CD4-positive, CD25-positive, alpha-beta regulatory T cell (primary cell): Measurements from ENCODE around the gene MID1. TPM values are rescaled to one million over a fixed set of nuclear protein-coding genes. Genes with fewer than 3 reads are reported as not detected.

ENCODE experiments used
- ATAC-seq, 2 donors: fragments of 150-1000 bp; cut with Tn5 transposase; one replicate each; pipeline ENCODE4 v1.10.0; 2021; ENCODE audit warnings: low read depth in 2 of 2, moderate number of reproducible peaks in 2 of 2, moderate library complexity in 1 of 2
- DNase-seq, 3 donors: peaks; one replicate each; pipeline versions ENCODE4 v3.0.0 to v3.0.0-alpha.2; 2012 to 2022; ENCODE audit warnings: mixed read lengths in 1 of 3
- H3K27ac ChIP-seq: one replicate; pipeline ENCODE4 v1.7.0; 2013; ENCODE audit warnings: mild to moderate bottlenecking, low read length; ENCODE audit not compliant: insufficient read depth, poor library complexity, severe bottlenecking
- H3K27me3 ChIP-seq: one replicate; pipeline ENCODE4 v1.7.0; 2013; ENCODE audit warnings: low read length; ENCODE audit not compliant: control insufficient read depth, insufficient read depth
- H3K36me3 ChIP-seq: one replicate; pipeline ENCODE4 v1.7.0; 2013; ENCODE audit warnings: mild to moderate bottlenecking, low read length, moderate library complexity; ENCODE audit not compliant: control insufficient read depth, insufficient read depth
- H3K4me1 ChIP-seq: 2 replicates; pipeline ENCODE4 v1.7.0; 2013; ENCODE audit warnings: mild to moderate bottlenecking, low read length; ENCODE audit not compliant: insufficient read depth, control insufficient read depth, poor library complexity, severe bottlenecking
- H3K4me3 ChIP-seq: one replicate; pipeline ENCODE4 v1.7.0; 2013; ENCODE audit warnings: low read depth, mild to moderate bottlenecking, low read length, moderate library complexity
- H3K9me3 ChIP-seq, 2 experiments: 1 replicate in 1 of 2; 2 replicates in 1 of 2; pipeline ENCODE4 v1.7.0; 2013; ENCODE audit warnings: low read length in 2 of 2, mild to moderate bottlenecking in 1 of 2, moderate library complexity in 1 of 2; ENCODE audit not compliant: control insufficient read depth in 2 of 2
- H3K27ac Mint-ChIP-seq, 3 donors: one replicate each; pipeline ENCODE4 v1.8.0; 2020 to 2022; ENCODE audit warnings: mild to moderate bottlenecking in 3 of 3, mixed read lengths in 3 of 3, moderate library complexity in 2 of 3
- H3K27me3 Mint-ChIP-seq: one replicate; pipeline ENCODE4 v1.8.0; 2022; ENCODE audit warnings: mild to moderate bottlenecking, mixed read lengths
- H3K36me3 Mint-ChIP-seq: one replicate; pipeline ENCODE4 v1.8.0; 2020; ENCODE audit warnings: mixed read lengths
- H3K4me1 Mint-ChIP-seq, 4 donors: one replicate each; pipeline ENCODE4 v1.8.0; 2020 to 2022; ENCODE audit warnings: mixed read lengths in 4 of 4, mild to moderate bottlenecking in 1 of 4
- H3K4me3 Mint-ChIP-seq, 4 donors: one replicate each; pipeline ENCODE4 v1.8.0; 2020 to 2022; ENCODE audit warnings: mild to moderate bottlenecking in 4 of 4, mixed read lengths in 4 of 4, moderate library complexity in 3 of 4
- H3K9me3 Mint-ChIP-seq, 7 donors: one replicate each; pipeline ENCODE4 v1.8.0; 2020 to 2022; ENCODE audit warnings: mixed read lengths in 7 of 7, mild to moderate bottlenecking in 3 of 7, moderate library complexity in 2 of 7
- polyA plus RNA-seq, 4 donors: library from polyadenylated mRNA; unstranded; fragments of 300-500 nt; fragmentation: Illumina TruSeq; gene quantifications; one replicate each; pipeline ENCODE4 v1.2.3, GENCODE V29; 2021
- total RNA-seq: library from RNA; stranded (reverse); gene quantifications from one replicate; pipeline ENCODE4 v1.2.3, GENCODE V29; 2022

MID1 gene
- total and polyA plus RNA-seq, 5 donors from 2014 or later: not detected

DNA sequence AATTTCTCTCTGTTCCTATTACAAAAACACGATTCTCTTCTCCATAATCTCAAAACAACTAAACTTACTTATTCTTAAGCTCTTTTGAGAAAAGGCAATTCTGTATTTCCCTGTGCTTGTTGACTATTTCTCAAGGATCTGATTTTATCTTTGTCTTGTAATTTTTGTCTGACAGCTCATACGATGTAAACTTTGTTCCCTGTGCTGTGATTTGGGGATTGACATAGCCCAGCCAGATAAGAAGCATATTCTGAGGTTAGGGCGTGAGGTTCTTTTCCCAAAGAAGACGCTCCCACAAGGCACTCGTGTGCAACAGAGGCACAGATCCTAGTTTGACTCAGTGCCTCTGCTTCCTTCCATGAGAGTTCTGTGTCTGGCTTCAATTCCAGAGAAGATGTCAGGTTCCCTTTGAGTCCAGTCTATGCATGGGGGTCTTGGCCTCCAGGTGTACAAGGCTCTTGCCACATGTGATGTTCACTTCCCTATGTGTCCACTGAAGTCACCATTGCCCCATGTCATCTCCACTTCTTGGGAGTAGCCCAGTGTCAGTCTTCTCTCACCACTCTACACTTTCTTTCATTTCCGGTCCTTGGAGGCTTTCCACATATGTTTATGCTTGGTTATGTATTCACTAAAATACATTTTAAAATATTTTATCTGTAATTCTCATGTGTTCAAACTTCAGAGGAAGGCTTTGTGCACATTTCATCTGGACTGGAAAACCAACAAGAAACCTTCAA, 94.8 kb downstream of the MID1 start:
- H3K27ac Mint-ChIP-seq: no peak overlapping the region
- no peaks in the 10 kb centered on the region for H3K36me3 Mint-ChIP-seq
- no peak overlapping the region for H3K4me3 ChIP-seq
- H3K9me3 ChIP-seq: no peaks in the 10 kb centered on the region
- ATAC-seq (no peak), DNase-seq (no peak)
- H3K4me1 ChIP-seq: no peaks in the 10 kb centered on the region
- H3K27me3 ChIP-seq: no peaks in the 10 kb centered on the region
- no peak overlapping the region for H3K27ac ChIP-seq
- H3K4me1 Mint-ChIP-seq: no peaks in the 10 kb centered on the region
- H3K9me3 Mint-ChIP-seq: peaks cover 0 to 1% (median 0%) of the 10 kb centered on the region in 7 donors
- no peaks in the 10 kb centered on the region for H3K27me3 Mint-ChIP-seq
- H3K36me3 ChIP-seq: no peaks in the 10 kb centered on the region
- peak overlapping the region in 1 of 4 donors; percentile 81 for H3K4me3 Mint-ChIP-seq

GRCh38 chrX:10524578-10524977, 95.8 kb downstream of the MID1 start:
- no peak overlapping the region for H3K27ac ChIP-seq
- H3K36me3 ChIP-seq: no peaks in the 10 kb centered on the region
- Mint-ChIP-seq H3K9me3 (peaks cover 0 to 1% (median 0%) of the 10 kb centered on the region in 7 donors), H3K4me1 (no peaks in the 10 kb centered on the region), H3K4me3 (no peak overlapping the region), H3K27ac (no peak overlapping the region), H3K27me3 (no peaks in the 10 kb centered on the region), H3K36me3 (no peaks in the 10 kb centered on the region)
- DNase-seq (no peak), ATAC-seq (no peak)
- no peaks in the 10 kb centered on the region for H3K27me3 ChIP-seq
- H3K4me1 ChIP-seq: no peaks in the 10 kb centered on the region
- no peaks in the 10 kb centered on the region for H3K9me3 ChIP-seq
- H3K4me3 ChIP-seq: no peak overlapping the region

DNA sequence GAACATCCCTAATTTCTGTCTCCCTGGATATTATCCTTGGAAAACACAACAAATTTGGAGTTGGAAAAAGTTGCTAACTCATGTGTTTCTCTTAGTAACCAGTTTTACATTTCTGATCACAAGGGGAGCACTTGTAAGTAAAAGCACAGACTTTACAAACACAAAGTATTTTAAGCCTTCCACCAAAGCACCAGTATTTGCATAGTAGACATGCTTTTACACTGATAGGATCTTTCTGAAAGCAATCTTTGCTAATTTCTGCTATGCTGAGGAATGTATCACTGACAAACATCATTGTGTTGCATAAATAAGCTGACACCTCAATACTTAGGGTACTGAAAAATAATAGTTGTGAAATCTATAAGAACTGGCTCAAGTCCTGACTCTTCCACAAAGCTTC, 100.6 kb downstream of the MID1 start:
- no peak overlapping the region for H3K27ac Mint-ChIP-seq
- Histone ChIP-seq H3K9me3 (no peaks in the 10 kb centered on the region), H3K27ac (no peak overlapping the region), H3K4me1 (no peaks in the 10 kb centered on the region), H3K36me3 (no peaks in the 10 kb centered on the region), H3K27me3 (no peaks in the 10 kb centered on the region), H3K4me3 (no peak overlapping the region)
- no peak overlapping the region for H3K4me3 Mint-ChIP-seq
- DNase-seq: no peak
- peaks cover 0 to 6% (median 0%) of the 10 kb centered on the region in 7 donors for H3K9me3 Mint-ChIP-seq
- H3K36me3 Mint-ChIP-seq: no peaks in the 10 kb centered on the region
- H3K4me1 Mint-ChIP-seq: no peaks in the 10 kb centered on the region
- H3K27me3 Mint-ChIP-seq: no peaks in the 10 kb centered on the region
- ATAC-seq: no peak

DNA sequence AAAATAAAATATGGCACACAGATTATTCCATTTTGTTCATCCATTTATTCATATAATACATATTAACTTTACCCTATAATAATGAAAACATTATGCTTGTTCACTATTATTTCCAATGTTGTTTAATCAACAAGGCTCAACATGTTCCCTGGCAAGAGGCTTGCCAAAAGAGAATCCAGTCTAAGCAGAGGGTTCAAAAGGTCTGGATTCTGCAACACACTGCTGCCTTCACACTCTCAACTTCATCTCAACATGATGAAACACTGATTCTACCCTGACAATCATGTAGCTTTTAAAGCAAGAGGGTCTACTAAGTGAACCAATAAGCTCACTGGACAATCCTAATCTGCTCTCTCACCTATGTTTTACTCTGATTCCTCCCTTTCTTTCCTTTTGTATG, 101.1 kb downstream of the MID1 start:
- DNase-seq (no peak), ATAC-seq (no peak)
- Mint-ChIP-seq H3K4me3 (no peak overlapping the region), H3K36me3 (no peaks in the 10 kb centered on the region), H3K27me3 (no peaks in the 10 kb centered on the region), H3K9me3 (peaks cover 0 to 6% (median 0%) of the 10 kb centered on the region in 7 donors), H3K4me1 (no peaks in the 10 kb centered on the region), H3K27ac (no peak overlapping the region)
- no peaks in the 10 kb centered on the region for H3K9me3 ChIP-seq
- no peak overlapping the region for H3K4me3 ChIP-seq
- no peak overlapping the region for H3K27ac ChIP-seq
- no peaks in the 10 kb centered on the region for H3K36me3 ChIP-seq
- no peaks in the 10 kb centered on the region for H3K27me3 ChIP-seq
- no peaks in the 10 kb centered on the region for H3K4me1 ChIP-seq

GRCh38 chrX:10518073-10518472, 102.3 kb downstream of the MID1 start:
- Mint-ChIP-seq H3K27me3 (no peaks in the 10 kb centered on the region), H3K9me3 (peaks cover 0 to 6% (median 0%) of the 10 kb centered on the region in 7 donors), H3K4me1 (no peaks in the 10 kb centered on the region), H3K27ac (no peak overlapping the region), H3K36me3 (no peaks in the 10 kb centered on the region), H3K4me3 (no peak overlapping the region)
- H3K27ac ChIP-seq: no peak overlapping the region
- no peak overlapping the region for H3K4me3 ChIP-seq
- no peaks in the 10 kb centered on the region for H3K36me3 ChIP-seq
- H3K4me1 ChIP-seq: no peaks in the 10 kb centered on the region
- ATAC-seq (no peak), DNase-seq (no peak)
- H3K27me3 ChIP-seq: no peaks in the 10 kb centered on the region
- H3K9me3 ChIP-seq: no peaks in the 10 kb centered on the region

GRCh38 chrX:10516781-10517322, 103.5 kb downstream of the MID1 start:
- Mint-ChIP-seq H3K4me1 (no peaks in the 10 kb centered on the region), H3K27ac (no peak overlapping the region), H3K27me3 (no peaks in the 10 kb centered on the region), H3K36me3 (no peaks in the 10 kb centered on the region), H3K4me3 (no peak overlapping the region), H3K9me3 (peaks cover 0 to 6% (median 0%) of the 10 kb centered on the region in 7 donors)
- H3K27ac ChIP-seq: no peak overlapping the region
- no peak for ATAC-seq
- no peaks in the 10 kb centered on the region for H3K9me3 ChIP-seq
- no peaks in the 10 kb centered on the region for H3K36me3 ChIP-seq
- H3K4me1 ChIP-seq: no peaks in the 10 kb centered on the region
- no peak overlapping the region for H3K4me3 ChIP-seq
- no peaks in the 10 kb centered on the region for H3K27me3 ChIP-seq
- no peak for DNase-seq

DNA sequence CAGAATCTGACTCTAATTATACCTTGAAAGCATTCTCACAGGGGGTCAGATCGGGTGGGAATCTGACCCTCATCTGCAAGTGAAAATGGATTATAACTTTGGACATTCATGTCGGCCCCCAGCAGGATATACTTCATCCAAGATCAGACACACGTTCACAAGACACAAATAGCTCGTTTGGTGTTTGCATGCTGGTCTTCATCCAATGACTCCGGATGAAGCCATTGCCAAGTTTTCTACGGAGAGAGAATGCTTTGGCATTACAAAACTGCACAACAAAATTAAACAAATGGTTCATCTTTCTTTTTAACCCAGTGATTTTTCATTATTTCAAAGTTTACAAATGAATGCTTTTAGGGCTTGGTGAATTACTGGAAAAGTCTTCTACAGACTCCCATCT, 105.5 kb downstream of the MID1 start:
- no peaks in the 10 kb centered on the region for H3K4me1 Mint-ChIP-seq
- DNase-seq (no peak), ATAC-seq (no peak)
- no peak overlapping the region for H3K4me3 Mint-ChIP-seq
- Histone ChIP-seq H3K4me3 (no peak overlapping the region), H3K9me3 (no peaks in the 10 kb centered on the region), H3K4me1 (no peaks in the 10 kb centered on the region), H3K27ac (no peak overlapping the region), H3K36me3 (no peaks in the 10 kb centered on the region), H3K27me3 (no peaks in the 10 kb centered on the region)
- H3K36me3 Mint-ChIP-seq: no peaks in the 10 kb centered on the region
- no peak overlapping the region for H3K27ac Mint-ChIP-seq
- peaks cover 0 to 6% (median 0%) of the 10 kb centered on the region in 7 donors for H3K9me3 Mint-ChIP-seq
- no peaks in the 10 kb centered on the region for H3K27me3 Mint-ChIP-seq

GRCh38 chrX:10513974-10514373, 106.4 kb downstream of the MID1 start:
- no peak overlapping the region for H3K4me3 Mint-ChIP-seq
- H3K27ac Mint-ChIP-seq: no peak overlapping the region
- no peaks in the 10 kb centered on the region for H3K4me1 Mint-ChIP-seq
- H3K27ac ChIP-seq: no peak overlapping the region
- no peaks in the 10 kb centered on the region for H3K9me3 ChIP-seq
- H3K36me3 ChIP-seq: no peaks in the 10 kb centered on the region
- H3K9me3 Mint-ChIP-seq: peaks cover 0 to 6% (median 0%) of the 10 kb centered on the region in 7 donors
- H3K36me3 Mint-ChIP-seq: no peaks in the 10 kb centered on the region
- H3K27me3 Mint-ChIP-seq: no peaks in the 10 kb centered on the region
- H3K27me3 ChIP-seq: no peaks in the 10 kb centered on the region
- DNase-seq (no peak), ATAC-seq (no peak)
- H3K4me3 ChIP-seq: no peak overlapping the region
- H3K4me1 ChIP-seq: no peaks in the 10 kb centered on the region
